Measurements from ENCODE around the gene DCAF5. TPM values are rescaled to one million over a fixed set of nuclear protein-coding genes. Genes with fewer than 3 reads are reported as not detected.

Gene DCAF5
- total RNA-seq, 1 donor from 2014 or later = 48.6 TPM

DNA sequence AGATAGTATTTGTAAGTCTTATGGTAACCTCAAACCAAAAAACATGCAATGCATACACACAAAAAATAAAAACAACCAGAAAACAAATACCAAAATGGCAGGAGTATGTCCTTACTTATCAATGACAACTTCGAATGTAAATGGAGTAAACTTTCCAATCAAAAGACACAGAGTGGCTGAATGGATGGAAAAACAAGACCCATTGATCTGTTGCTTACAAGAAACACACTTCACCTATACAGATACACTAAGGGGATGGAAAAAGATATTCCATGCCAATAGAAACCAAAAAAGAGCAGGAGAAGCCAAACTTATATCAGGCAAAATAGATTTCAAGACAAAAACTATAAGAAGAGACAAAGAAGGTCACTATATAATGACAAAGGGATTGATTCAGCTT is 8.7 kb upstream of the DCAF5 start:
- intact Hi-C loops (cut with DNase I) = no loop called here
- TF ChIP-seq POLR2AphosphoS5 (IDR thresholded peaks at IDR 0.05; ENCODE audit: insufficient read depth in 1 of 2, low read depth in 1 of 2) (no peak), POLR2A (IDR thresholded peaks at IDR 0.05) (no peak)
- TF ChIP-seq, protein P1, sequence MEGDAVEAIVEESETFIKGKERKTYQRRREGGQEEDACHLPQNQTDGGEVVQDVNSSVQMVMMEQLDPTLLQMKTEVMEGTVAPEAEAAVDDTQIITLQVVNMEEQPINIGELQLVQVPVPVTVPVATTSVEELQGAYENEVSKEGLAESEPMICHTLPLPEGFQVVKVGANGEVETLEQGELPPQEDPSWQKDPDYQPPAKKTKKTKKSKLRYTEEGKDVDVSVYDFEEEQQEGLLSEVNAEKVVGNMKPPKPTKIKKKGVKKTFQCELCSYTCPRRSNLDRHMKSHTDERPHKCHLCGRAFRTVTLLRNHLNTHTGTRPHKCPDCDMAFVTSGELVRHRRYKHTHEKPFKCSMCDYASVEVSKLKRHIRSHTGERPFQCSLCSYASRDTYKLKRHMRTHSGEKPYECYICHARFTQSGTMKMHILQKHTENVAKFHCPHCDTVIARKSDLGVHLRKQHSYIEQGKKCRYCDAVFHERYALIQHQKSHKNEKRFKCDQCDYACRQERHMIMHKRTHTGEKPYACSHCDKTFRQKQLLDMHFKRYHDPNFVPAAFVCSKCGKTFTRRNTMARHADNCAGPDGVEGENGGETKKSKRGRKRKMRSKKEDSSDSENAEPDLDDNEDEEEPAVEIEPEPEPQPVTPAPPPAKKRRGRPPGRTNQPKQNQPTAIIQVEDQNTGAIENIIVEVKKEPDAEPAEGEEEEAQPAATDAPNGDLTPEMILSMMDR (IDR thresholded peaks at IDR 0.05) = no peak

DNA sequence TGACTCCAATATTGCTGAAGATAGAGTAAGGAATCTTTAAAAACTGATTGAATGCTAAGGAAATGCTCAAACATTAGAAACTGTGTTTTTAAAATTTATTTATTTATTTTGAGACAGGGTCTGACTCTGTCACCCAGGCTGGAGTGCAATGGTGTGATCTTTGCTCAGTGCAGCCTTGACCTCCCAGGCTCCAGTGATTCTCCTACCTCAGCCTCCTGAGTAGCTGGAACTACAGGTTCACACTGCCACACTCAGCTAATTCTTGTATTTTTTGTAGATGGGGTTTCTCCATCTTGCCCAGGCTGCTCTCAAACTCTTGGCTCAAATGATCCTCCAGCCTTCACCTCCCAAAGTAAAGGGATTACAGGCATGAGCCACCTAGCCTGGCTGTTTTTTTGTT is 3.3 kb upstream of the DCAF5 start:
- Histone ChIP-seq H3K9me3 (no peaks in the 10 kb centered on the region), H3K4me1 (peaks cover under 1% of the 10 kb centered on the region), H3K4me3 (no peak overlapping the region), H3K27me3 (no peaks in the 10 kb centered on the region), H3K27ac (no peak overlapping the region), H3K36me3 (no peaks in the 10 kb centered on the region)
- intact Hi-C loops (cut with DNase I) = no loop called here
- TF ChIP-seq POLR2A (IDR thresholded peaks at IDR 0.05) (no peak), POLR2AphosphoS5 (IDR thresholded peaks at IDR 0.05; ENCODE audit: insufficient read depth in 1 of 2, low read depth in 1 of 2) (no peak)
- TF ChIP-seq, protein P1 (IDR thresholded peaks at IDR 0.05) = no peak
- DNase-seq (ENCODE audit: extremely low spot score in 2 of 2) = no peak

More for the DNA sequence above, 8.7 kb upstream of the DCAF5 start:
- Histone ChIP-seq H3K27ac (no peak overlapping the region), H3K4me1 (no peaks in the 10 kb centered on the region), H3K36me3 (no peaks in the 10 kb centered on the region), H3K9me3 (no peaks in the 10 kb centered on the region), H3K27me3 (no peaks in the 10 kb centered on the region), H3K4me3 (no peak overlapping the region)
- no peak for DNase-seq (ENCODE audit: extremely low spot score in 2 of 2)

DNA sequence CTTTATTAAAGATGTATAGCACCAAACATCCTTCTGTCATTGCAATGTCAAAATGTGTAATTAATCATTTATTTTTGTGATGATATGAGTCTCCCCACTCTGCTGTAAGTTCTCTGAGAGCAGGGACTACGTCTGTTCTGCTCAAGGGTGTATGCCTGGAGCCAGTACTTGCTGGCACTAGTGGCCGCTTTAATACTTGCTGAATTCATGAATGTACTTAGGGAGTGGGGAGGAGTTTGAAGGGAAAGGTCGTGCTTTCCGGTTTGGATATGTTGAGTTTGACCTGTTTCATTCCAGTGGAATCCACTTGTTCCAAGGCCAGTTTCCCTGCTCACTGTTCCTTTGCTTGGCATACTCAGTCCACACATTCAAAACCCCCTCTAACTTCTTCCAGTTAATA is 1.9 kb upstream of the DCAF5 start:
- Histone ChIP-seq H3K27me3 (no peaks in the 10 kb centered on the region), H3K36me3 (no peaks in the 10 kb centered on the region), H3K9me3 (no peaks in the 10 kb centered on the region), H3K4me1 (peaks cover 15% of the 10 kb centered on the region), H3K4me3 (no peak overlapping the region), H3K27ac (no peak overlapping the region)
- no peak for DNase-seq (ENCODE audit: extremely low spot score in 2 of 2)
- intact Hi-C loops (cut with DNase I) = no loop called here
- TF ChIP-seq, protein P1 (IDR thresholded peaks at IDR 0.05) = no peak
- TF ChIP-seq POLR2A (IDR thresholded peaks at IDR 0.05) (no peak), POLR2AphosphoS5 (IDR thresholded peaks at IDR 0.05; ENCODE audit: insufficient read depth in 1 of 2, low read depth in 1 of 2) (no peak)

DNA sequence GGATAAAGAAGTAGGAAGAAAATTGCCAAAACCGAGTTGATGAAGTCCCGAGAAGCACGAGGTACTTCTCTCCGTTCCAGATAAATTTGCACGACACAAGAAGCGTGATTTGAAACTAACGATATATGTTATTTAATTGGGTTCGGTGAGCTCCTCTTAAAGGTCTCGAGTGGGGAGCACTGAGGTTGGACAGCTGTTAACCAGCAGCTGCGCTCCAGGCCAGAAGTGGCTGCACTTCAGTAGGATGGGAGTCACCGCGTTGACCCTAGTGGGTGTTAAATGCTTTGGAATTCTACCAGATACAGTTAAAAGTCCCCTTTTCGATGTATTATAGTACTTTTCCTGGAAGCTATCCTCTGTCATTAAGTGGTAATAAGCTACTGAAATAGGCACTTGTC is 953 bp upstream of the DCAF5 start:
- Histone ChIP-seq H3K4me1 (peaks cover 24% of the 10 kb centered on the region), H3K27ac (peak overlapping the region; percentile 96), H3K27me3 (no peaks in the 10 kb centered on the region), H3K4me3 (peak overlapping the region; percentile 82 to 97), H3K36me3 (no peaks in the 10 kb centered on the region), H3K9me3 (no peaks in the 10 kb centered on the region)
- no peak for DNase-seq (ENCODE audit: extremely low spot score in 2 of 2)
- TF ChIP-seq POLR2A (IDR thresholded peaks at IDR 0.05) (no peak), POLR2AphosphoS5 (IDR thresholded peaks at IDR 0.05; ENCODE audit: insufficient read depth in 1 of 2, low read depth in 1 of 2) (no peak)
- TF ChIP-seq, protein P1 (IDR thresholded peaks at IDR 0.05) = no peak
- intact Hi-C loops (cut with DNase I) = no loop called here

DNA sequence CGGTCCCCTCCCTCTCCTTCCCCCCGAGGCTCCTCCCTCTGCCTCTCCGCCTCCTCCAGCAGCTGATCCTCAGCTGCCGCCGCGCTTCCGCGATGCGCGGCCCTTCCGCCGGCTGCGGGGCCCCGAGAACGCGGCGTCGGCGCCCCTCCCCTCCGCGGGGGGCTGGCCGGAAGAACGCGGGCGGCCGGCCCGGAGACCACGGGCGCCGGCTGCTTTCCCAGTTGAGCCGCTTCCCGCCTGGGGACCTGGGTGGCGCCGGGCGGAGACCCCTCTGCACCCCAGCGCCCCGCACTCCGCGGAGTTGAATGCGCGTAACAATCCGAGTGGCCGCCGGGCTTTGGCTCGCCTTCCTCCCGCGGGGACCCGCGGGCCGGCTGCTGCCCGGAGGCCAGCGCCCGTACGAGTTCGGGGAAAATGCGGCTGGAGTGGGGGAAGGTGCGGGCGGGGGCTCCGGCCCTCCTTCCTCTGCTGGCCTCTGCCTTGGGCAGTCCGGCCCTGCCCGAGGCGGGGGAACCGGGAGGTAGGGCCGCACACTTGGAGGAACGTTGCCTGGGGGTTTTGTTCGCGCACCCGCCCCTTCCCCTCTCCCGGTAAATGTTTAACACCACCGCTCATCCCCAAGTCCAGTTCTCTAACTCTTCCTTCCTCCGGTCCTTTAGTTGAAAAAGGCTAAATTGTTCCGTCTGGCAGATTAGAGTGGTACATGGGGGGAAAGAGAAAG is 393 bp upstream of the DCAF5 start:
- peak overlapping the region; percentile 96 for H3K27ac ChIP-seq

More for the DNA sequence above, 393 bp upstream of the DCAF5 start:
- H3K36me3 ChIP-seq = no peaks in the 10 kb centered on the region
- H3K4me1 ChIP-seq = peaks cover 25% of the 10 kb centered on the region
- TF ChIP-seq POLR2A (IDR thresholded peaks at IDR 0.05) (peak in 1 of 2 donors; percentile 79), POLR2AphosphoS5 (IDR thresholded peaks at IDR 0.05; ENCODE audit: insufficient read depth in 1 of 2, low read depth in 1 of 2) (peak; percentile 58 to 69)
- TF ChIP-seq, protein P1 (IDR thresholded peaks at IDR 0.05) = no peak
- H3K4me3 ChIP-seq = peak overlapping the region; percentile 82 to 97
- H3K9me3 ChIP-seq = no peaks in the 10 kb centered on the region
- no peaks in the 10 kb centered on the region for H3K27me3 ChIP-seq
- no peak for DNase-seq (ENCODE audit: extremely low spot score in 2 of 2)
- intact Hi-C loops (cut with DNase I) = no loop called here

Data from vagina (tissue), 2 donors.